GM10248 (cell line): Measurements from ENCODE around the gene ALOX12B.

Experiments
- CTCF ChIA-PET: fragments of 300-600 bp; sonication (Branson Sonifier 250); formaldehyde crosslinking; extraction: SDS; loops from one replicate; lab custom pipeline; 2021; ENCODE audit warnings: antibody characterized with exemption; lab: Yijun Ruan, JAX
- POLR2A ChIA-PET: fragments of 350-650 bp; sonication (Branson Sonifier 250); formaldehyde crosslinking; extraction: SDS; loops from one replicate; lab custom pipeline; 2020; ENCODE audit warnings: antibody characterized with exemption; lab: Yijun Ruan, JAX
- DNase-seq: peaks from one replicate; pipeline ENCODE4 v3.0.0; 2012; ENCODE audit errors: extremely low spot score
- TF ChIP-seq, protein P1 (sequence below): IDR thresholded peaks from 2 replicates; pipeline ENCODE4 v1.5.1; 2012; ENCODE audit warnings: mild to moderate bottlenecking, low read depth; ENCODE audit errors: extremely low read depth, missing control alignments, control extremely low read depth

ALOX12B gene

DNA sequence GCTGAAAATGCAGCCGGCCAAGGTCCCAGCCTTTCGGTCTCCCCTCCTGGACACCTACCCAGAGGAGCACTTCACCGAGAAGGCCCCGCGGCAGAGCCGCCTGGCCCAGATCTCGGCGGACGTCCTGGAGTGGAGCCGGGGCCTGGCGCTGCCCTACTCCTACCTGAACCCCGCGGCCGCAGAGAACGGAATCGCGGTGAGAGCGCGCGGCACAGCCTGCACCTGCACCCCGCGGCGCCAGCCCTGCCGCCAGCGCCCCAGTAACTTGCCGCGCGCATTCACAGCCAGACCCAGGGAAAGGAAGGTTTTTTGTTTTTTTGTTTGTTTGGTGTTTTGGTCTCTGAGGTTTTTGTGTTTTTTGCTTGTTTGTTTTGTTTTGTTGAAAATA, 15.2 kb downstream of the ALOX12B start:
- ChIA-PET POLR2A (no interaction called here), CTCF (interaction anchor here (3.5 to 13.8 kb wide), 3 partner anchors 12 to 39 kb away, joined by 23 to 299 read pairs (median 261); partner anchors contain the start of gene ALOX12B)
- TF ChIP-seq, protein P1, sequence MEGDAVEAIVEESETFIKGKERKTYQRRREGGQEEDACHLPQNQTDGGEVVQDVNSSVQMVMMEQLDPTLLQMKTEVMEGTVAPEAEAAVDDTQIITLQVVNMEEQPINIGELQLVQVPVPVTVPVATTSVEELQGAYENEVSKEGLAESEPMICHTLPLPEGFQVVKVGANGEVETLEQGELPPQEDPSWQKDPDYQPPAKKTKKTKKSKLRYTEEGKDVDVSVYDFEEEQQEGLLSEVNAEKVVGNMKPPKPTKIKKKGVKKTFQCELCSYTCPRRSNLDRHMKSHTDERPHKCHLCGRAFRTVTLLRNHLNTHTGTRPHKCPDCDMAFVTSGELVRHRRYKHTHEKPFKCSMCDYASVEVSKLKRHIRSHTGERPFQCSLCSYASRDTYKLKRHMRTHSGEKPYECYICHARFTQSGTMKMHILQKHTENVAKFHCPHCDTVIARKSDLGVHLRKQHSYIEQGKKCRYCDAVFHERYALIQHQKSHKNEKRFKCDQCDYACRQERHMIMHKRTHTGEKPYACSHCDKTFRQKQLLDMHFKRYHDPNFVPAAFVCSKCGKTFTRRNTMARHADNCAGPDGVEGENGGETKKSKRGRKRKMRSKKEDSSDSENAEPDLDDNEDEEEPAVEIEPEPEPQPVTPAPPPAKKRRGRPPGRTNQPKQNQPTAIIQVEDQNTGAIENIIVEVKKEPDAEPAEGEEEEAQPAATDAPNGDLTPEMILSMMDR: no peak
- DNase-seq: no peak

DNA sequence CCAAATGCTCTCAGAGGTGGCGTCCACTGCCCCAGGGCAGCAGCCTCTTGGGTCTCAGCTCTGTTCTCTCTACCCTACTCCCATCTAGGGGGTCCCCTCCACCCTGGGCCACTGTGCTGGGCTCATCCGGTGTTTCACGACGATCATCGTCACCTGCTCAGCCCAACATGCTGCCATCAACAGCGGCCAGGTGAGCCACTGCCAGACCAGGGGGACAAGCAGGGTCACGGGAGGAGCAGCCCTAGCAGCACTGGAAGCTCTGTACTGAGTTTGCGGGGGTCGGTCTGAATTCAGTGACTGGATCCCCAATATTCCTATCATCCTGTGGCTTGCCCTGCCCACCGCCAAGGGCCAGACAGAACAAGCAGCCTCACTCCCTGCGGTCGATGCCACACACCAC, 16.0 kb downstream of the ALOX12B start:
- TF ChIP-seq, protein P1: no peak
- ChIA-PET CTCF (interaction anchor here (0.8 to 13.8 kb wide), 6 partner anchors 8 to 82 kb away, joined by 3 to 299 read pairs (median 16); partner anchors contain the start of genes ALOX12B and ALOXE3), POLR2A (no interaction called here)
- DNase-seq: no peak

DNA sequence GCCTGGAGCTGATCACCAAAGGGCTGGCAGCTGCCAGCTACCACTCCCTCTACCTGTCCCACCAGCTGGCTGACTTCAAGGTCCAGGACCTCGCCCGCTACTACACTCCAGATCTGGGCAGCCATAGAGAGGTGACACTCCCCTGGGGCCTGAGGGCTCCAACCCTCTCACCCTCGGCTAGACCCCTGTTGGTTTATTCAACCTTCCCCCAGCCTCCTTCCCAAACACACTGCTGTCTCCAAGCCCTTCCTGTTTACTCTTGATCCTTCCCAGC, 18.0 kb downstream of the ALOX12B start:
- TF ChIP-seq, protein P1: no peak
- CTCF ChIA-PET: interaction anchor here (0.9 to 13.8 kb wide), 6 partner anchors 9 to 326 kb away, joined by 3 to 299 read pairs (median 16); partner anchors contain the start of genes ALOX12B and ALOXE3
- POLR2A ChIA-PET: no interaction called here
- no peak for DNase-seq

DNA sequence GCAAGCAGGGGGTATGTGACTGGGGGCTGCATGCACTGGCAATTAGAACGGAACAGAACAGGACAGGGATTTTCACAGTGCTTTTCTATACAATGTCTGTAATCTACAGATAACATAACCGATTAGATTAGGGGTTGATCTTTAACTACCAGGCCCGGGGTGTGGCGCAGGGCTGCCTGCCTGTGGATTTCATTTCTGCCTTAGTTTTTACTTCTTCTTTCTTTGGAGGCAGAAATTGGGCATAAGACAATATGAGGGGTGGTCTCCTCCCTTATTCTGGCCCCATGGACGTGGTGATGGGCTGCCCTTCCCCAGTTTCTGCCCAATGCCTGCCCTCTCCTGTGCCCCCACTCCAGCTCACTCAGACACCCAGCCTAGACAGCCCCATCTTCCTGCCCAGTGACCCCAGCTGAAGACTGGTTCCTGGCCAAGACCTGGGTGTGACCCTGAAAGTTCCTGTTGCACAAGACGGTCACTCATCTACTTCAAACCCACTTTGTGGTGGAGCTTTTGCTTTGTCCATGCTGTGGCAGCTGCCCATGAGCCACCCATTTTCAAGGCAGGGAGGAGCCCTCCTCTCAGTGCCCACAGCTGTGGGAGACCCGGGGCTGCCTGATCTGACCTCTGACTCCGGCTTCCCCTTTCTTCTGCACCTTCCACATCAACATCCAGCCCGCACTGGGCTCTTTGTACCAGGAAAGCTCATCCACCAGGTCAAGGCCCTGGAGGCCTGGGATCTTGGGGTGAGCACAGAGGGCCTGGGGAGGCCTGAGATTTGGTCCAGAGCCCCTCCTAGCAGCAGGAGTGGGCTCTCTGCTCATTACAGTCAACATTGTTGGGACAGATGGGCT, 18.6 kb downstream of the ALOX12B start:
- CTCF ChIA-PET: interaction anchor here (0.9 to 13.8 kb wide), 6 partner anchors 8 to 326 kb away, joined by 3 to 299 read pairs (median 16); partner anchors contain the start of genes ALOX12B and ALOXE3
- POLR2A ChIA-PET: no interaction called here
- no peak for DNase-seq
- TF ChIP-seq, protein P1: no peak

DNA sequence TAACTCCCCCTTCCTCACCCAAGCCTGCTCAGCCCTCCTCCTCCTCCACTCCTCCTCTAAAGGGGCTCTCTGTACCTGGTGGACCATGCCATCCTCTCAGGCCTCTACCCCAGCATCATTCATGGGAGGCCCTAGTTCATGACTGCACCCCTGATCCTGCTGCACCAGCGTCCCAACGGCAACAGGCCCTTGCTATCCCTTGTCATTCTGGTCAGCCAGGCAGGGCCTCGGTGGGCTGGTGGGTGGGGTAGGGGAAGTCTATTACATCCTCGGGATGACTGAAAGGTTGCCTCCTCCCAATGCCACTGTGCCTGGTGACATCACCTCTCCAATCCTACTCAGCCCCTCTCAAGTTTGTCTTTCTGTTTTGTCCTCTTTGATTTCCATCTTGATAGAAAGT, 19.7 kb downstream of the ALOX12B start:
- TF ChIP-seq, protein P1: no peak
- DNase-seq: no peak
- ChIA-PET CTCF (interaction anchor here (13.8 kb wide), 1 partner anchor 21 kb away, joined by 261 read pairs; the partner anchor contains the start of gene ALOX12B), POLR2A (no interaction called here)

DNA sequence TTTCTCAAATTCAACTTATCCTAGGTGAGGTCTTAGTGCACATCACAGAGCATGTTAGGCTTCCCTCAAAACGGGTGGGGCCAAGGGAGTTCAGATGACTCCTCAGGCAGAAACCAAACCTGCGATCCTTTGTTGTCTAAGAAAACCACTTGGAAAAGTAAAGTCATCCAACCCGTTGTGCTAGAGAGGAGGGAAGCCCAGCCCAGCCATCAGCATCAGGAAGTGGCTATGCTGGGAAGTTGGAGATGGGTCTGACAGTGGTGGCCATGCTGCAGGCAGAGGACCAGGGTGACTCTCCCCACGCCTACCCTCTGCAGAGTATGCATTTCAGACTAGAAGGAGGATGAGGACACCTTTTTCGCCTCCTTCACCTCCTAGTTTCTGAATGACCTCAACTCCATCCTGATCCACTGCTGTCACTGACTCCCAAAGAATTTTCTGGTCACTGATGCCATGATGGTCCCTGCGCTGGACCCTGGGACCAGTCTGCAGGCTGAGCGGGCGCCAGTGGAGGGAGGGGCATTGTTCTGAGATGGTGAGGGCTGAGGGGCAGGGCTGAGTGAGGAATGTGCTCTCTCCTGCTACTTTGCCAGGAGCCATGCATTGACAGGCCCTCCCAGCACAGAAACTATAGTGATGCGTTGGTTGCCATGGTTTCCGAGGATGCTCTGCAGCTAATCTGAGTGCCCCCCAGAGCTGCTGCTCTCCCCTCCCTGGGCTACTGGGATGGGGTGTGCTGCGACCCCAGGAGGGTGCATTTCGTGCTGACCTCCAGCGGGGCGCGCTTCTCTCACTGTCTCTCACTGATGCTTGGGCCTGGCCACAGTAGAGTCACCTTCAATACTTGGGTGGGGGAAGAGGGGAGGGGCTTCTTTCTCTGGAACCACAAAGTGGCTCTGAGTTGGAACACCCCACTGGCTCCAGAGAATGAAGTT, 20.4 kb downstream of the ALOX12B start:
- CTCF ChIA-PET: no interaction called here
- no peak for DNase-seq
- POLR2A ChIA-PET: no interaction called here
- TF ChIP-seq, protein P1: no peak
